IPS-20b (cell line): ENCODE measurements around the gene CTBP1.

Source experiments
- H3K27ac ChIP-seq: one replicate; pipeline ENCODE4 v1.5.1; 2013; ENCODE audit warnings: low read length
- H3K27me3 ChIP-seq: 2 replicates; pipeline ENCODE4 v1.6.1; 2013; ENCODE audit warnings: mild to moderate bottlenecking, low read length, inconsistent platforms; ENCODE audit not compliant: insufficient read depth
- H3K36me3 ChIP-seq: 2 replicates; pipeline ENCODE4 v1.6.1; 2013; ENCODE audit warnings: low read depth, mild to moderate bottlenecking, inconsistent platforms, low read length, moderate library complexity; ENCODE audit not compliant: insufficient read depth
- H3K4me1 ChIP-seq: 2 replicates; pipeline ENCODE4 v1.6.1; 2013; ENCODE audit warnings: mild to moderate bottlenecking, control low read depth, inconsistent platforms, low read length, moderate library complexity; ENCODE audit not compliant: insufficient read depth
- H3K4me3 ChIP-seq: 2 replicates; pipeline ENCODE4 v1.5.1; 2013; ENCODE audit warnings: mild to moderate bottlenecking, low read length, inconsistent platforms
- H3K9ac ChIP-seq: 2 replicates; pipeline ENCODE4 v1.6.1; 2013; ENCODE audit warnings: low read depth, mild to moderate bottlenecking, inconsistent platforms, low read length, moderate library complexity
- H3K9me3 ChIP-seq: 2 replicates; pipeline ENCODE4 v1.6.1; 2013; ENCODE audit warnings: mild to moderate bottlenecking, low read depth, low read length, inconsistent platforms; ENCODE audit not compliant: insufficient read depth

CTBP1 gene

GRCh38 chr4:1216076-1216614, 32.8 kb downstream of the CTBP1 start:
- no peaks in the 10 kb centered on the region for H3K9me3 ChIP-seq
- H3K9ac ChIP-seq: no peak overlapping the region
- no peak overlapping the region for H3K27ac ChIP-seq
- no peaks in the 10 kb centered on the region for H3K27me3 ChIP-seq
- no peak overlapping the region for H3K4me3 ChIP-seq
- peaks cover 51% of the 10 kb centered on the region for H3K36me3 ChIP-seq
- no peaks in the 10 kb centered on the region for H3K4me1 ChIP-seq

GRCh38 chr4:1215141-1216075, 33.5 kb downstream of the CTBP1 start:
- H3K27me3 ChIP-seq: no peaks in the 10 kb centered on the region
- no peaks in the 10 kb centered on the region for H3K4me1 ChIP-seq
- no peak overlapping the region for H3K4me3 ChIP-seq
- H3K36me3 ChIP-seq: peaks cover 47% of the 10 kb centered on the region
- no peaks in the 10 kb centered on the region for H3K9me3 ChIP-seq
- no peak overlapping the region for H3K27ac ChIP-seq
- no peak overlapping the region for H3K9ac ChIP-seq

GRCh38 chr4:1214101-1215095, 34.5 kb downstream of the CTBP1 start:
- no peak overlapping the region for H3K9ac ChIP-seq
- no peak overlapping the region for H3K27ac ChIP-seq
- H3K4me1 ChIP-seq: no peaks in the 10 kb centered on the region
- no peaks in the 10 kb centered on the region for H3K9me3 ChIP-seq
- H3K4me3 ChIP-seq: no peak overlapping the region
- H3K36me3 ChIP-seq: peaks cover 47% of the 10 kb centered on the region
- H3K27me3 ChIP-seq: no peaks in the 10 kb centered on the region

GRCh38 chr4:1213336-1213995, 35.5 kb downstream of the CTBP1 start:
- peaks cover 47% of the 10 kb centered on the region for H3K36me3 ChIP-seq
- H3K4me1 ChIP-seq: no peaks in the 10 kb centered on the region
- H3K9ac ChIP-seq: no peak overlapping the region
- no peaks in the 10 kb centered on the region for H3K9me3 ChIP-seq
- no peak overlapping the region for H3K27ac ChIP-seq
- H3K27me3 ChIP-seq: no peaks in the 10 kb centered on the region
- H3K4me3 ChIP-seq: no peak overlapping the region

GRCh38 chr4:1212546-1213335, 36.2 kb downstream of the CTBP1 start:
- Histone ChIP-seq H3K27me3 (no peaks in the 10 kb centered on the region), H3K36me3 (peaks cover 47% of the 10 kb centered on the region), H3K4me3 (no peak overlapping the region)

GRCh38 chr4:1211891-1212545, 36.9 kb downstream of the CTBP1 start:
- H3K4me3 ChIP-seq: no peak overlapping the region
- H3K36me3 ChIP-seq: peaks cover 46% of the 10 kb centered on the region
- H3K4me1 ChIP-seq: no peaks in the 10 kb centered on the region
- H3K9me3 ChIP-seq: no peaks in the 10 kb centered on the region
- no peak overlapping the region for H3K27ac ChIP-seq
- no peak overlapping the region for H3K9ac ChIP-seq
- H3K27me3 ChIP-seq: no peaks in the 10 kb centered on the region

More at GRCh38 chr4:1212546-1213335, 36.2 kb downstream of the CTBP1 start:
- H3K4me1 ChIP-seq: no peaks in the 10 kb centered on the region
- H3K9ac ChIP-seq: no peak overlapping the region
- no peak overlapping the region for H3K27ac ChIP-seq
- H3K9me3 ChIP-seq: no peaks in the 10 kb centered on the region

- Histone ChIP-seq H3K9me3 (no peaks in the 10 kb centered on the region), H3K4me3 (no peak overlapping the region), H3K9ac (no peak overlapping the region), H3K4me1 (no peaks in the 10 kb centered on the region), H3K27me3 (no peaks in the 10 kb centered on the region), H3K27ac (no peak overlapping the region), H3K36me3 (peaks cover 40% of the 10 kb centered on the region)
Measured at GRCh38 chr4:1211371-1211770, 37.6 kb downstream of the CTBP1 start.

GRCh38 chr4:1210971-1211370, 38.0 kb downstream of the CTBP1 start:
- Histone ChIP-seq H3K27me3 (no peaks in the 10 kb centered on the region), H3K27ac (no peak overlapping the region), H3K36me3 (peaks cover 36% of the 10 kb centered on the region), H3K9me3 (no peaks in the 10 kb centered on the region), H3K4me3 (no peak overlapping the region), H3K4me1 (no peaks in the 10 kb centered on the region), H3K9ac (no peak overlapping the region)

GRCh38 chr4:1210241-1210841, 38.6 kb downstream of the CTBP1 start:
- H3K4me1 ChIP-seq: no peaks in the 10 kb centered on the region
- no peak overlapping the region for H3K4me3 ChIP-seq
- H3K27me3 ChIP-seq: no peaks in the 10 kb centered on the region
- H3K36me3 ChIP-seq: peaks cover 29% of the 10 kb centered on the region
- H3K9ac ChIP-seq: no peak overlapping the region
- H3K27ac ChIP-seq: no peak overlapping the region
- no peaks in the 10 kb centered on the region for H3K9me3 ChIP-seq

- Histone ChIP-seq H3K9ac (no peak overlapping the region), H3K36me3 (peaks cover 24% of the 10 kb centered on the region), H3K4me3 (no peak overlapping the region), H3K4me1 (no peaks in the 10 kb centered on the region), H3K9me3 (no peaks in the 10 kb centered on the region), H3K27ac (no peak overlapping the region), H3K27me3 (no peaks in the 10 kb centered on the region)
Measured at GRCh38 chr4:1209821-1210220, 39.1 kb downstream of the CTBP1 start.
